Measurements from ENCODE around the gene RASGRF1. TPM values are rescaled to one million over a fixed set of nuclear protein-coding genes. Genes with fewer than 3 reads are reported as not detected.

RASGRF1 gene
- total and polyA plus RNA-seq, 5 donors = 0.05 to 0.12 TPM; not detected in 3

GRCh38 chr15:78947506-78947905 is 143.1 kb downstream of the RASGRF1 start:
- Histone ChIP-seq H3K4me3 (ENCODE audit: low read length) (no peak overlapping the region), H3K27ac (ENCODE audit: low read length) (no peak overlapping the region), H3K4me1 (ENCODE audit: control insufficient read depth, insufficient read depth, low read length) (peaks cover 9% of the 10 kb centered on the region), H3K27me3 (ENCODE audit: control insufficient read depth, insufficient read depth) (no peaks in the 10 kb centered on the region), H3K9me3 (ENCODE audit: control insufficient read depth, low read length) (no peaks in the 10 kb centered on the region)
- ATAC-seq = no peak
- intact Hi-C loops (cut with DNase I) = no loop called here
- 95% methylated on average over 5 of the region's 5 CpGs for WGBS
- no peak for DNase-seq

- ATAC-seq (no peak), DNase-seq (no peak)
- Histone ChIP-seq H3K9me3 (ENCODE audit: control insufficient read depth, low read length) (no peaks in the 10 kb centered on the region), H3K4me3 (ENCODE audit: low read length) (no peak overlapping the region), H3K27me3 (ENCODE audit: control insufficient read depth, insufficient read depth) (no peaks in the 10 kb centered on the region), H3K27ac (ENCODE audit: low read length) (no peak overlapping the region), H3K4me1 (ENCODE audit: control insufficient read depth, insufficient read depth, low read length) (peaks cover 5% of the 10 kb centered on the region)
- WGBS = 93% methylated on average over 5 of the region's 5 CpGs
- intact Hi-C loops (cut with DNase I) = no loop called here
These were observed 144.1 kb downstream of the RASGRF1 start for GRCh38 chr15:78946493-78946892.

- Histone ChIP-seq H3K27me3 (ENCODE audit: control insufficient read depth, insufficient read depth) (no peaks in the 10 kb centered on the region), H3K9me3 (ENCODE audit: control insufficient read depth, low read length) (no peaks in the 10 kb centered on the region), H3K4me1 (ENCODE audit: control insufficient read depth, insufficient read depth, low read length) (peaks cover 3% of the 10 kb centered on the region), H3K4me3 (ENCODE audit: low read length) (peak within 1 kb of the TSS; percentile 63), H3K27ac (ENCODE audit: low read length) (peak within 1 kb of the TSS; percentile 10)
- 2% methylated on average over 70 of the region's 71 CpGs for WGBS
- intact Hi-C loops (cut with DNase I) = no loop called here
- ATAC-seq = peak; percentile 94 to 95
- peak; percentile 80 to 94 (median 93) for DNase-seq
These were observed 145.7 kb downstream of the RASGRF1 start, which contains the start of gene CTSH for GRCh38 chr15:78944669-78945407. CTSH (minus strand) TSS chr15:78945046; CDS start chr15:78944981, 65 bp downstream.

GRCh38 chr15:78944202-78944625 is 146.4 kb downstream of the RASGRF1 start:
- DNase-seq = peak in 1 of 3 donors; percentile 60
- H3K27ac ChIP-seq (ENCODE audit: low read length) = peak overlapping the region; percentile 10
- intact Hi-C loops (cut with DNase I) = no loop called here

GRCh38 chr15:78943692-78944091 is 146.9 kb downstream of the RASGRF1 start:
- peak overlapping the region; percentile 10 for H3K27ac ChIP-seq (ENCODE audit: low read length)
- ATAC-seq (peak in 1 of 2 donors; percentile 3), DNase-seq (no peak)
- intact Hi-C loops (cut with DNase I) = no loop called here
- no peaks in the 10 kb centered on the region for H3K27me3 ChIP-seq (ENCODE audit: control insufficient read depth, insufficient read depth)
- 61% methylated on average over 7 of the region's 7 CpGs for WGBS
- no peaks in the 10 kb centered on the region for H3K9me3 ChIP-seq (ENCODE audit: control insufficient read depth, low read length)
- H3K4me1 ChIP-seq (ENCODE audit: control insufficient read depth, insufficient read depth, low read length) = peaks cover 3% of the 10 kb centered on the region
- H3K4me3 ChIP-seq (ENCODE audit: low read length) = peak overlapping the region; percentile 63

More at GRCh38 chr15:78944202-78944625, 146.4 kb downstream of the RASGRF1 start:
- Histone ChIP-seq H3K4me3 (ENCODE audit: low read length) (peak overlapping the region; percentile 63), H3K9me3 (ENCODE audit: control insufficient read depth, low read length) (no peaks in the 10 kb centered on the region), H3K27me3 (ENCODE audit: control insufficient read depth, insufficient read depth) (no peaks in the 10 kb centered on the region), H3K4me1 (ENCODE audit: control insufficient read depth, insufficient read depth, low read length) (peaks cover 3% of the 10 kb centered on the region)
- 36% methylated on average over 12 of the region's 12 CpGs for WGBS
- peak; percentile 30 to 47 for ATAC-seq

- peaks cover 3% of the 10 kb centered on the region for H3K4me1 ChIP-seq (ENCODE audit: control insufficient read depth, insufficient read depth, low read length)
- DNase-seq (no peak), ATAC-seq (no peak)
- 83% methylated on average over 4 of the region's 4 CpGs for WGBS
- intact Hi-C loops (cut with DNase I) = no loop called here
- peak overlapping the region; percentile 5 for H3K4me3 ChIP-seq (ENCODE audit: low read length)
- no peaks in the 10 kb centered on the region for H3K9me3 ChIP-seq (ENCODE audit: control insufficient read depth, low read length)
- no peak overlapping the region for H3K27ac ChIP-seq (ENCODE audit: low read length)
- no peaks in the 10 kb centered on the region for H3K27me3 ChIP-seq (ENCODE audit: control insufficient read depth, insufficient read depth)
These were observed 147.8 kb downstream of the RASGRF1 start for GRCh38 chr15:78942741-78943140.

GRCh38 chr15:78938658-78939488 is 151.7 kb downstream of the RASGRF1 start:
- no peaks in the 10 kb centered on the region for H3K27me3 ChIP-seq (ENCODE audit: control insufficient read depth, insufficient read depth)
- H3K4me1 ChIP-seq (ENCODE audit: control insufficient read depth, insufficient read depth, low read length) = peaks cover 3% of the 10 kb centered on the region
- ATAC-seq (no peak), DNase-seq (peak in 1 of 3 donors; percentile 49)
- intact Hi-C loops (cut with DNase I) = no loop called here
- H3K27ac ChIP-seq (ENCODE audit: low read length) = no peak overlapping the region
- WGBS = 54% methylated on average over 6 of the region's 6 CpGs
- H3K4me3 ChIP-seq (ENCODE audit: low read length) = no peak overlapping the region
- H3K9me3 ChIP-seq (ENCODE audit: control insufficient read depth, low read length) = no peaks in the 10 kb centered on the region

- Histone ChIP-seq H3K4me3 (ENCODE audit: low read length) (no peak overlapping the region), H3K9me3 (ENCODE audit: control insufficient read depth, low read length) (no peaks in the 10 kb centered on the region), H3K4me1 (ENCODE audit: control insufficient read depth, insufficient read depth, low read length) (peaks cover 6% of the 10 kb centered on the region), H3K27ac (ENCODE audit: low read length) (peak overlapping the region; percentile 62), H3K27me3 (ENCODE audit: control insufficient read depth, insufficient read depth) (no peaks in the 10 kb centered on the region)
- ATAC-seq (peak; percentile 74 to 88), DNase-seq (peak; percentile 77 to 87 (median 86))
- WGBS = 35% methylated on average over 14 of the region's 14 CpGs
- intact Hi-C loops (cut with DNase I) = no loop called here
These were observed 153.3 kb downstream of the RASGRF1 start for GRCh38 chr15:78937132-78937739.

- Histone ChIP-seq H3K4me3 (ENCODE audit: low read length) (no peak overlapping the region), H3K27me3 (ENCODE audit: control insufficient read depth, insufficient read depth) (no peaks in the 10 kb centered on the region), H3K4me1 (ENCODE audit: control insufficient read depth, insufficient read depth, low read length) (peaks cover 8% of the 10 kb centered on the region), H3K9me3 (ENCODE audit: control insufficient read depth, low read length) (no peaks in the 10 kb centered on the region), H3K27ac (ENCODE audit: low read length) (no peak overlapping the region)
- intact Hi-C loops (cut with DNase I) = no loop called here
- ATAC-seq = peak in 1 of 2 donors; percentile 20
- 62% methylated on average over 5 of the region's 5 CpGs for WGBS
- no peak for DNase-seq
These were observed 155.9 kb downstream of the RASGRF1 start for GRCh38 chr15:78934655-78935023.

- 45% methylated on average over 20 of the region's 20 CpGs for WGBS
- Histone ChIP-seq H3K27ac (ENCODE audit: low read length) (no peak overlapping the region), H3K27me3 (ENCODE audit: control insufficient read depth, insufficient read depth) (no peaks in the 10 kb centered on the region), H3K4me1 (ENCODE audit: control insufficient read depth, insufficient read depth, low read length) (peaks cover 8% of the 10 kb centered on the region), H3K4me3 (ENCODE audit: low read length) (no peak overlapping the region), H3K9me3 (ENCODE audit: control insufficient read depth, low read length) (no peaks in the 10 kb centered on the region)
- ATAC-seq (peak; percentile 68 to 71), DNase-seq (peak in 2 of 3 donors; percentile 69 to 82)
- intact Hi-C loops (cut with DNase I) = no loop called here
These were observed 156.5 kb downstream of the RASGRF1 start for GRCh38 chr15:78933823-78934654.

Measured in right cardiac atrium (tissue), 5 donors.